ENCODE results near the gene RALGPS2.
"Not testable (repeated sequence)": the region's sequence is repeated elsewhere in the genome, so short reads cannot be mapped to it uniquely, and the experiment has no call there.

Gene RALGPS2

GRCh38 chr1:178784131-178784536 lies 59.1 kb downstream of the RALGPS2 start:
- DNase-seq, result no peak

- DNase-seq, result no peak
Observed at GRCh38 chr1:178792394-178792793, 67.3 kb downstream of the RALGPS2 start.

GRCh38 chr1:178796013-178796412 lies 71.0 kb downstream of the RALGPS2 start:
- DNase-seq, result no peak

- no peak for DNase-seq
Observed at GRCh38 chr1:178797590-178797989, 72.5 kb downstream of the RALGPS2 start.

- no peak for DNase-seq
Observed at GRCh38 chr1:178798232-178798861, 73.3 kb downstream of the RALGPS2 start.

- DNase-seq, result no peak
Observed at GRCh38 chr1:178802873-178803272, 77.8 kb downstream of the RALGPS2 start.

GRCh38 chr1:178806665-178807300 lies 81.7 kb downstream of the RALGPS2 start:
- DNase-seq, result no peak

GRCh38 chr1:178808529-178808928 lies 83.5 kb downstream of the RALGPS2 start:
- DNase-seq, result no peak

- DNase-seq, result no peak
Observed at GRCh38 chr1:178810585-178810984, 85.5 kb downstream of the RALGPS2 start.

- DNase-seq, result no peak
Observed at GRCh38 chr1:178818416-178818815, 93.4 kb downstream of the RALGPS2 start.

- no peak for DNase-seq
Observed at GRCh38 chr1:178819123-178819522, 94.1 kb downstream of the RALGPS2 start.

GRCh38 chr1:178821134-178821866 lies 96.3 kb downstream of the RALGPS2 start:
- DNase-seq, result no peak

GRCh38 chr1:178825167-178825566 lies 100.1 kb downstream of the RALGPS2 start:
- DNase-seq, result no peak

- no peak for DNase-seq
Observed at GRCh38 chr1:178844436-178844835, 119.4 kb downstream of the RALGPS2 start.

- DNase-seq, result no peak
Observed at GRCh38 chr1:178846306-178846705, 121.3 kb downstream of the RALGPS2 start.

- DNase-seq, result no peak
Observed at GRCh38 chr1:178847396-178847849, 122.4 kb downstream of the RALGPS2 start.

GRCh38 chr1:178847919-178848318 lies 122.9 kb downstream of the RALGPS2 start:
- not testable (repeated sequence) for DNase-seq

- DNase-seq, result no peak
Observed at GRCh38 chr1:178849918-178850317, 124.9 kb downstream of the RALGPS2 start.

- DNase-seq, result no peak
Observed at GRCh38 chr1:178857126-178857525, 132.1 kb downstream of the RALGPS2 start.

GRCh38 chr1:178862416-178862815 lies 137.4 kb downstream of the RALGPS2 start:
- no peak for DNase-seq

GRCh38 chr1:178862864-178863263 lies 137.8 kb downstream of the RALGPS2 start:
- no peak for DNase-seq

- DNase-seq, result no peak
Observed at GRCh38 chr1:178864326-178864725, 139.3 kb downstream of the RALGPS2 start.

- no peak for DNase-seq
Observed at GRCh38 chr1:178867670-178868069, 142.6 kb downstream of the RALGPS2 start.

- DNase-seq, result no peak
Observed at GRCh38 chr1:178868706-178869105, 143.7 kb downstream of the RALGPS2 start.

Data from cerebellar nuclear complex (tissue), 1 donor.